SK-N-SH (cell line): ENCODE results near the gene C14orf93.
A peak's percentile ranks its signal among the peaks of the same experiment; 100 is the strongest.

Source experiments
- EP300 ChIP-seq, 2 experiments: IDR thresholded peaks; 2 replicates each; pipeline versions ENCODE4 v1.4.0 to v1.6.1; 2012; ENCODE audit warnings: borderline replicate concordance in 1 of 2, low read depth in 1 of 2, low read length in 1 of 2
- FOXM1 ChIP-seq: IDR thresholded peaks from 2 replicates; pipeline ENCODE4 v1.4.0; 2012; ENCODE audit warnings: low read depth, mild to moderate bottlenecking
- GATA2 ChIP-seq: sonication (generic); formaldehyde crosslinking; IDR thresholded peaks from 2 replicates; pipeline ENCODE4 v1.5.0; 2020; ENCODE audit warnings: mild to moderate bottlenecking, missing genetic modification reagents
- MAX ChIP-seq: IDR thresholded peaks from 2 replicates; pipeline ENCODE4 v1.4.0; 2012; ENCODE audit warnings: low read depth
- MXI1 ChIP-seq: IDR thresholded peaks from 2 replicates; pipeline ENCODE4 v1.6.1; 2012; ENCODE audit warnings: mild to moderate bottlenecking, low read depth, low read length, improper control_type of control experiment
- POLR2AphosphoS5 ChIP-seq: IDR thresholded peaks from 2 replicates; pipeline ENCODE4 v1.6.1; 2012; ENCODE audit warnings: low read depth, low read length
- REST ChIP-seq: IDR thresholded peaks from 2 replicates; pipeline ENCODE4 v1.6.1; 2012; ENCODE audit warnings: mild to moderate bottlenecking, low read depth, low read length, moderate library complexity
- RXRA ChIP-seq: IDR thresholded peaks from 2 replicates; pipeline ENCODE4 v1.4.0; 2012; ENCODE audit warnings: low read depth, mild to moderate bottlenecking, borderline replicate concordance
- TAF1 ChIP-seq: IDR thresholded peaks from 2 replicates; pipeline ENCODE4 v1.6.1; 2012; ENCODE audit warnings: low read depth, mild to moderate bottlenecking, low read length, moderate library complexity, borderline replicate concordance
- YY1 ChIP-seq: IDR thresholded peaks from 2 replicates; pipeline ENCODE4 v1.4.0; 2012; ENCODE audit warnings: low read depth, mild to moderate bottlenecking
- TF ChIP-seq, protein P1 (sequence below): fragments of 200-600 bp; sonication (generic); IDR thresholded peaks from 2 replicates; pipeline ENCODE4 v1.6.1; 2017; ENCODE audit warnings: antibody characterized with exemption, mild to moderate bottlenecking, moderate library complexity
- TF ChIP-seq, protein P2 (sequence below): IDR thresholded peaks from 2 replicates; pipeline ENCODE4 v1.4.0; 2012; ENCODE audit warnings: low read depth, borderline replicate concordance
- TF ChIP-seq, protein P3 (sequence below): IDR thresholded peaks from 2 replicates; pipeline ENCODE4; 2012

GRCh38 chr14:22980672-22981089 is 29.3 kb downstream of the C14orf93 start:
- TF ChIP-seq POLR2AphosphoS5 (peak; percentile 27; the same call in 1 of the 2 replicates), YY1 (no peak), REST (no peak), MXI1 (no peak), EP300 (IDR thresholded peaks at IDR 0.05; ENCODE audit: borderline replicate concordance in 1 of 2, low read depth in 1 of 2, low read length in 1 of 2) (no peak), FOXM1 (no peak), TAF1 (no peak), MAX (peak; percentile 8; the same call in 1 of the 2 replicates), GATA2 (no peak), RXRA (no peak)
- TF ChIP-seq, protein P1, sequence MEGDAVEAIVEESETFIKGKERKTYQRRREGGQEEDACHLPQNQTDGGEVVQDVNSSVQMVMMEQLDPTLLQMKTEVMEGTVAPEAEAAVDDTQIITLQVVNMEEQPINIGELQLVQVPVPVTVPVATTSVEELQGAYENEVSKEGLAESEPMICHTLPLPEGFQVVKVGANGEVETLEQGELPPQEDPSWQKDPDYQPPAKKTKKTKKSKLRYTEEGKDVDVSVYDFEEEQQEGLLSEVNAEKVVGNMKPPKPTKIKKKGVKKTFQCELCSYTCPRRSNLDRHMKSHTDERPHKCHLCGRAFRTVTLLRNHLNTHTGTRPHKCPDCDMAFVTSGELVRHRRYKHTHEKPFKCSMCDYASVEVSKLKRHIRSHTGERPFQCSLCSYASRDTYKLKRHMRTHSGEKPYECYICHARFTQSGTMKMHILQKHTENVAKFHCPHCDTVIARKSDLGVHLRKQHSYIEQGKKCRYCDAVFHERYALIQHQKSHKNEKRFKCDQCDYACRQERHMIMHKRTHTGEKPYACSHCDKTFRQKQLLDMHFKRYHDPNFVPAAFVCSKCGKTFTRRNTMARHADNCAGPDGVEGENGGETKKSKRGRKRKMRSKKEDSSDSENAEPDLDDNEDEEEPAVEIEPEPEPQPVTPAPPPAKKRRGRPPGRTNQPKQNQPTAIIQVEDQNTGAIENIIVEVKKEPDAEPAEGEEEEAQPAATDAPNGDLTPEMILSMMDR: no peak
- TF ChIP-seq, protein P2, sequence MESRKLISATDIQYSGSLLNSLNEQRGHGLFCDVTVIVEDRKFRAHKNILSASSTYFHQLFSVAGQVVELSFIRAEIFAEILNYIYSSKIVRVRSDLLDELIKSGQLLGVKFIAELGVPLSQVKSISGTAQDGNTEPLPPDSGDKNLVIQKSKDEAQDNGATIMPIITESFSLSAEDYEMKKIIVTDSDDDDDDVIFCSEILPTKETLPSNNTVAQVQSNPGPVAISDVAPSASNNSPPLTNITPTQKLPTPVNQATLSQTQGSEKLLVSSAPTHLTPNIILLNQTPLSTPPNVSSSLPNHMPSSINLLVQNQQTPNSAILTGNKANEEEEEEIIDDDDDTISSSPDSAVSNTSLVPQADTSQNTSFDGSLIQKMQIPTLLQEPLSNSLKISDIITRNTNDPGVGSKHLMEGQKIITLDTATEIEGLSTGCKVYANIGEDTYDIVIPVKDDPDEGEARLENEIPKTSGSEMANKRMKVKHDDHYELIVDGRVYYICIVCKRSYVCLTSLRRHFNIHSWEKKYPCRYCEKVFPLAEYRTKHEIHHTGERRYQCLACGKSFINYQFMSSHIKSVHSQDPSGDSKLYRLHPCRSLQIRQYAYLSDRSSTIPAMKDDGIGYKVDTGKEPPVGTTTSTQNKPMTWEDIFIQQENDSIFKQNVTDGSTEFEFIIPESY: no peak
- TF ChIP-seq, protein P3, sequence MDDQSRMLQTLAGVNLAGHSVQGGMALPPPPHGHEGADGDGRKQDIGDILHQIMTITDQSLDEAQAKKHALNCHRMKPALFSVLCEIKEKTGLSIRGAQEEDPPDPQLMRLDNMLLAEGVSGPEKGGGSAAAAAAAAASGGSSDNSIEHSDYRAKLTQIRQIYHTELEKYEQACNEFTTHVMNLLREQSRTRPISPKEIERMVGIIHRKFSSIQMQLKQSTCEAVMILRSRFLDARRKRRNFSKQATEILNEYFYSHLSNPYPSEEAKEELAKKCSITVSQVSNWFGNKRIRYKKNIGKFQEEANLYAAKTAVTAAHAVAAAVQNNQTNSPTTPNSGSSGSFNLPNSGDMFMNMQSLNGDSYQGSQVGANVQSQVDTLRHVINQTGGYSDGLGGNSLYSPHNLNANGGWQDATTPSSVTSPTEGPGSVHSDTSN: no peak
